Activated naive CD4-positive, alpha-beta T cell treated with anti-CD3 and anti-CD28 coated beads, Interleukin-2, amount 10 ng/mL, durations not matched to agents 7 days and 5 days (primary cell): ENCODE results near the gene FBLIM1.
"Not testable (repeated sequence)": the region's sequence is repeated elsewhere in the genome, so short reads cannot be mapped to it uniquely, and the experiment has no call there.

ENCODE experiments used
- CTCF ChIA-PET: fragments of 350-600 bp; sonication (Branson Sonifier 250); formaldehyde crosslinking; loops from one replicate; lab custom pipeline; 2021; ENCODE audit warnings: antibody characterized with exemption; lab: Charles Lee
- DNase-seq: peaks from one replicate; pipeline ENCODE4 v3.0.0-alpha.2; 2020
- H3K27ac Mint-ChIP-seq: one replicate; pipeline ENCODE4 v1.8.0; 2021; ENCODE audit warnings: mild to moderate bottlenecking, moderate library complexity, mixed read lengths
- H3K27me3 Mint-ChIP-seq: one replicate; pipeline ENCODE4 v1.8.0; 2021; ENCODE audit warnings: mild to moderate bottlenecking, mixed read lengths
- H3K36me3 Mint-ChIP-seq: one replicate; pipeline ENCODE4 v1.8.0; 2021; ENCODE audit warnings: mixed read lengths
- H3K4me1 Mint-ChIP-seq: one replicate; pipeline ENCODE4 v1.8.0; 2021; ENCODE audit warnings: mixed read lengths
- H3K4me3 Mint-ChIP-seq: one replicate; pipeline ENCODE4 v1.8.0; 2021; ENCODE audit warnings: mild to moderate bottlenecking, moderate library complexity, mixed read lengths
- H3K9me3 Mint-ChIP-seq: one replicate; pipeline ENCODE4 v1.8.0; 2021; ENCODE audit warnings: mixed read lengths

FBLIM1 gene

DNA sequence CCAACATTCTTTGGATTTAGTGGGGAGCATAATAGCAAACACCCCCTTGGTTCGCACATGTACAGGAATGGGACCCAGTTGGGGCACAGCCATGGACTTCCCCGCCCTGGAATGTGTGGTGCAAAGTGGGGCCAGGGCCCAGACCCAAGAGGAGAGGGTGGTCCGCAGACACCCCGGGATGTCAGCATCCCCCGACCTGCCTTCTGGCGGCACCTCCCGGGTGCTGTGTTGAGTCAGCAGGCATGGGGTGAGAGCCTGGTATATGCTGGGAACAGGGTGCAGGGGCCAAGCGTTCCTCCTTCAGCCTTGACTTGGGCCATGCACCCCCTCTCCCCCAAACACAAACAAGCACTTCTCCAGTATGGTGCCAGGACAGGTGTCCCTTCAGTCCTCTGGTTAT, 27.1 kb downstream of the FBLIM1 start:
- H3K4me3 Mint-ChIP-seq: no peak overlapping the region
- H3K27ac Mint-ChIP-seq: no peak overlapping the region
- CTCF ChIA-PET: no interaction called here
- no peaks in the 10 kb centered on the region for H3K4me1 Mint-ChIP-seq
- H3K27me3 Mint-ChIP-seq: peaks cover 12% of the 10 kb centered on the region
- H3K9me3 Mint-ChIP-seq: no peaks in the 10 kb centered on the region
- H3K36me3 Mint-ChIP-seq: no peaks in the 10 kb centered on the region
- no peak for DNase-seq

DNA sequence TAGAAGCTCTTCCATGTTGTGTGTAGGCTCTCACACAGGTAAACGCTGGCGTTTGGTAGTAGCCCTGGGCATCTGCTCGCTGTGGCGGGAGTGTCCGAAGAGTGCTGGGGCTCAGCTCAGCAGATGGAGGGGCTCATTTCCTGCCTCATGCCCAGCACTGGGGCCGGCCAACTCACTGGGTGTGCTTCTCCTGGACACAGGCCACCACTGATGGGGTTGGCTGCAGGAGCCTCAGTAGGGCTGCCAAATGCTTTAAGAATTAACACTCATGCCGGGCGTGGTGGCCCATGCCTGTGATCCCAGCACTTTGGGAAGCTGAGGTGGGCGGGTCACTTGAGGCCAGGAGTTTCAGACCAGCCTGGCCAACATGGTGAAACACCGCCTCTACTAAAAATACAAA, 28.0 kb downstream of the FBLIM1 start:
- no peak overlapping the region for H3K27ac Mint-ChIP-seq
- peaks cover 6% of the 10 kb centered on the region for H3K27me3 Mint-ChIP-seq
- no peak for DNase-seq
- CTCF ChIA-PET: no interaction called here
- H3K36me3 Mint-ChIP-seq: no peaks in the 10 kb centered on the region
- no peak overlapping the region for H3K4me3 Mint-ChIP-seq
- no peaks in the 10 kb centered on the region for H3K9me3 Mint-ChIP-seq
- H3K4me1 Mint-ChIP-seq: no peaks in the 10 kb centered on the region

DNA sequence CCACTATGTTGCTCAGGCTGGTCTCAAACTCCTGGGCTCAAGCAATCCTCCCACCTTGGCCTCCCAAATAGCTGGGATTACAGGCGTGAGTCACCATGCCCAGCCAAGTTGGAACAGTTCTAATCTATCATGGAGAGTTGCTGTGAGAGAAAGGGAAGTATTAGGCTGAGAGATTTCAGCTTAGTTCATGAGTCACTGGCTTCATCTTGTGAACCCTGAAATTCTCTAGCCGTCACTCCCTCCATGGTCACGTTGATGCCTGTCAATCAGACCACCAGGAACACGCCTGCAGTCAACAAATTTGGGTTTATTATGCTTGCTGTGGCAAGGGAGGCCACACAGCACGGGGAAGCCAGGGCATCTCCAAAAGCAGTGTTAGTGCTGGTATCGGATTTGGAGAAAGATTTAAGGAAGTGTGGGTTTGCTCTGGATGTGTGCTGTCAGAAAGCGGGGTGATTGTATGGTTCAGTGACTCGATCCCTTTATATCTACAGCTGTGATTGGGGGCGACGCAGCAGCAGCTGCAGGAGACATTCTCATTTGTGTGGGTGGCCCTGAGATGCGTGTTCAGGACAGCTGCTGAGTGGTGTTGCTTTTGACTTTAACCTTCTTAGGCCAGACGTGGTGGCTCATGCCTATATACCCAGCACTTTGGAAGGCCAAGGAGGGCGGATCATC, 30.2 kb downstream of the FBLIM1 start:
- Mint-ChIP-seq H3K27me3 (peaks cover 10% of the 10 kb centered on the region), H3K27ac (no peak overlapping the region), H3K36me3 (no peaks in the 10 kb centered on the region), H3K4me1 (peaks cover 3% of the 10 kb centered on the region), H3K4me3 (no peak overlapping the region), H3K9me3 (no peaks in the 10 kb centered on the region)
- CTCF ChIA-PET: interaction anchor here (1.3 kb wide), 1 partner anchor 219 kb away, joined by 3 read pairs; no protein-coding TSS in a partner anchor
- no peak for DNase-seq

- Mint-ChIP-seq H3K27me3 (peaks cover 22% of the 10 kb centered on the region), H3K4me1 (peaks cover 3% of the 10 kb centered on the region), H3K9me3 (no peaks in the 10 kb centered on the region), H3K27ac (no peak overlapping the region), H3K36me3 (no peaks in the 10 kb centered on the region), H3K4me3 (no peak overlapping the region)
- no peak for DNase-seq
- CTCF ChIA-PET: interaction anchor here (0.6 to 2.1 kb wide), 3 partner anchors 19 to 155 kb away, joined by 3 to 5 read pairs (median 3); no protein-coding TSS in a partner anchor
Measured at GRCh38 chr1:15796086-15796462, 37.5 kb downstream of the FBLIM1 start.

- Mint-ChIP-seq H3K27me3 (peaks cover 33% of the 10 kb centered on the region), H3K4me3 (no peak overlapping the region), H3K9me3 (no peaks in the 10 kb centered on the region), H3K4me1 (no peaks in the 10 kb centered on the region), H3K27ac (no peak overlapping the region), H3K36me3 (no peaks in the 10 kb centered on the region)
- CTCF ChIA-PET: no interaction called here
- DNase-seq: no peak
Measured at GRCh38 chr1:15797614-15798390, 39.2 kb downstream of the FBLIM1 start.

DNA sequence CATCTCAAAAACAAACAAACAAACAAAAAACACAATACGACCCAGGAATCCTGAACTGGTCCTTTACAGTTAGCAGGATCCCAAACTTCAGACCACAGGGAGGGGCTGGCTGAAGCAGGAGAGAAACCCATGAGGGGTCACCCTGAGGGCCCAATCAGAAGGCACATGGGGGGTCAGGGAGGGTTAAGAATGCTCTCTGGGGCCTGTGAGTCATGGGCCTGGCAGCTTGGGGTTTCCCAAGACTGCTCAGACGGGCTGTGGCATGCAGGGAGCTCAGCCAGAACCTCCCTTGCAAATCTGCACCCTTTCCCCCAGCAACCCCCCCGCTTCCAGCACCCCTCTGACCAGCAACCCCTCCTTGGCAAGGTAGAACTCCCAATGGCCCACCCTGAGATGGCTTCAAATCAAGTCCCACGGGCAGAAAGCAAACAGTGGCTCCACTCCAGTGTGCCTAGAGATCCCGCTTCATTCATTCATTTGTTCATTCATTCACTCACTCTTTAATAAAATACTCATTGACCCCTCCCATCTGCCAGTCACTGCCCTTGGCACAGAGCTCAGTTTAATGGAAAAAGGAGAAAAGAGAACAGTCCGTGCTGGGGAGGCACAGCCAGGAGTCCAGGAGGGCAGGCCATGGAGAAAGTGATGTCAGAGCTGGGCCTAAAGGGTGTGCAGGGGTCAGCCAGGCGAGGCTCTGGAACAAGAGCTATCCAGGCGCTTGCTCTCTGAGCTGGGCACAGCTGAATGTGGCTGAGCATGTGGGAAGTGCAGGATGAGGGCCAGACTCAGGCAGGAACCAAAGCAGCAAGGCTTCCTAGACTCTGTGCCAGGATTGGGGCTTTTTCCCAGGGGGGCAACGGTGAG, 40.6 kb downstream of the FBLIM1 start:
- DNase-seq: no peak
- Mint-ChIP-seq H3K4me1 (no peaks in the 10 kb centered on the region), H3K4me3 (no peak overlapping the region), H3K36me3 (no peaks in the 10 kb centered on the region), H3K27ac (no peak overlapping the region), H3K9me3 (no peaks in the 10 kb centered on the region), H3K27me3 (peaks cover 38% of the 10 kb centered on the region)
- CTCF ChIA-PET: interaction anchor here (2.4 kb wide), 1 partner anchor 209 kb away, joined by 7 read pairs; no protein-coding TSS in a partner anchor

- Mint-ChIP-seq H3K36me3 (no peaks in the 10 kb centered on the region), H3K27me3 (peaks cover 38% of the 10 kb centered on the region), H3K4me1 (no peaks in the 10 kb centered on the region), H3K4me3 (no peak overlapping the region), H3K9me3 (no peaks in the 10 kb centered on the region), H3K27ac (no peak overlapping the region)
- CTCF ChIA-PET: interaction anchor here (1.4 to 2.4 kb wide), 2 partner anchors 8 to 208 kb away, joined by 6 to 7 read pairs; no protein-coding TSS in a partner anchor
- DNase-seq: no peak
Measured at GRCh38 chr1:15799928-15800835, 41.6 kb downstream of the FBLIM1 start.

GRCh38 chr1:15802234-15802965, 43.8 kb downstream of the FBLIM1 start:
- CTCF ChIA-PET: interaction anchor here (0.6 to 2.0 kb wide), 8 partner anchors 9 to 279 kb away, joined by 3 to 13 read pairs (median 3); no protein-coding TSS in a partner anchor
- no peak overlapping the region for H3K27ac Mint-ChIP-seq
- no peak for DNase-seq
- H3K36me3 Mint-ChIP-seq: no peaks in the 10 kb centered on the region
- H3K9me3 Mint-ChIP-seq: no peaks in the 10 kb centered on the region
- H3K27me3 Mint-ChIP-seq: peaks cover 38% of the 10 kb centered on the region
- no peak overlapping the region for H3K4me3 Mint-ChIP-seq
- no peaks in the 10 kb centered on the region for H3K4me1 Mint-ChIP-seq

- Mint-ChIP-seq H3K9me3 (no peaks in the 10 kb centered on the region), H3K4me3 (no peak overlapping the region), H3K36me3 (no peaks in the 10 kb centered on the region), H3K4me1 (no peaks in the 10 kb centered on the region), H3K27ac (no peak overlapping the region), H3K27me3 (peaks cover 38% of the 10 kb centered on the region)
- CTCF ChIA-PET: interaction anchor here (0.8 to 2.0 kb wide), 9 partner anchors 10 to 252 kb away, joined by 3 to 13 read pairs (median 4); no protein-coding TSS in a partner anchor
- peak; percentile 29 for DNase-seq
Measured at GRCh38 chr1:15803380-15803779, 44.8 kb downstream of the FBLIM1 start.

DNA sequence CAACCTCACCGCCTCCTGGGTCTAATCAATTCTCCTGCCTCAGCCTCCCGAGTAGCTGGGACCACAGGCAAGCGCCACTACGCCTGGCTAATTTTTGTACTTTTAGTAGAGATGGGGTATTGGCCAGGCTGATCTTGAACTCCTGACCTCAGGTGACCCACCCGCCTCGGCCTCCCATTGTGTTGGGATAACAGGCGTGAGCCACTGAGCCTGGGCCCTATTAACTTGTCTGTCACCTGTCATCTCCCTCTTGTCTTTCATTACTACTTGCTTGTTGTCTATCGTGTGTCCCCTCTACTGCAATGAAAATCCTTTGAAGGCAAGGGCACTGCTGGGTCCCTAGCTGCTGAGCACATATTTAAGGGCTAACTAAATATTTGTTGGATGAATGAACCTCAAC, 45.5 kb downstream of the FBLIM1 start:
- Mint-ChIP-seq H3K36me3 (no peaks in the 10 kb centered on the region), H3K27me3 (peaks cover 37% of the 10 kb centered on the region), H3K4me3 (no peak overlapping the region), H3K4me1 (no peaks in the 10 kb centered on the region), H3K9me3 (no peaks in the 10 kb centered on the region), H3K27ac (no peak overlapping the region)
- CTCF ChIA-PET: interaction anchor here (0.8 to 2.0 kb wide), 6 partner anchors 11 to 251 kb away, joined by 3 to 13 read pairs (median 4); no protein-coding TSS in a partner anchor
- no peak for DNase-seq

- Mint-ChIP-seq H3K36me3 (no peaks in the 10 kb centered on the region), H3K9me3 (no peaks in the 10 kb centered on the region), H3K4me3 (no peak overlapping the region), H3K27me3 (peaks cover 12% of the 10 kb centered on the region), H3K4me1 (no peaks in the 10 kb centered on the region), H3K27ac (no peak overlapping the region)
- CTCF ChIA-PET: interaction anchor here (1.2 kb wide), 1 partner anchor 248 kb away, joined by 3 read pairs; no protein-coding TSS in a partner anchor
- no peak for DNase-seq
Measured at GRCh38 chr1:15807121-15807520, 48.5 kb downstream of the FBLIM1 start.

DNA sequence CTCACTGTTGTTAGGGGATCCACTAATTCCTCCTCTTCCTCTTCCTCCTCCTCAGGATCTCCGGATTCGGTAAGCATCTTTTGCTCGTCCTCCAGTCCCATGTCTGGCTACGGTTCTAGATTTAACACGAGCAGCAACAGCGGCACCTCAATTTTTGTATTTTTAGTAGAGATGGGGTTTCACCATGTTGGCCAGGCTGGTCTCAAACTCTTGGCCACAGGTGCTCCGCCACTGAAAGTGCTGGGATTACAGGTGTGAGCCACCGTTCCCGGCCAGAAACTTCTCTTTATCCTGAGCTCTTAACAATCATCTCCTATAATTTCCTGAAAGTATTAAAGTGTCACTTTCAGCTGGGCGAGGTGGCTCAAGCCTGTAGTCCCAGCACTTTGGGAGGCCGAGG, 49.0 kb downstream of the FBLIM1 start, which contains the start of gene UQCRHL:
Gene UQCRHL (minus strand): TSS at position 101 of the 400 bp plus-strand sequence. CDS start 0 bp downstream, at position 101.
- CTCF ChIA-PET: interaction anchor here (1.2 kb wide), 1 partner anchor 248 kb away, joined by 3 read pairs; no protein-coding TSS in a partner anchor

More for the DNA sequence above, 49.0 kb downstream of the FBLIM1 start, which contains the start of gene UQCRHL:
- H3K4me3 Mint-ChIP-seq, H3K36me3 Mint-ChIP-seq, H3K9me3 Mint-ChIP-seq, H3K27me3 Mint-ChIP-seq, H3K4me1 Mint-ChIP-seq, DNase-seq: not testable (repeated sequence)
- peak within 1 kb of the TSS; percentile 45 for H3K27ac Mint-ChIP-seq
